Stimulated activated CD4-positive, alpha-beta T cell treated with anti-CD3 and anti-CD28 coated beads, TNF-alpha, amount 100 ng/mL, for 24 hours (primary cell): ENCODE data around the gene AGAP1.

Experiments
- DNase-seq, 3 experiments: peaks; one replicate each; pipeline ENCODE4 v3.0.0-alpha.2; 2020; ENCODE audit warnings: low read depth in 3 of 3

Gene AGAP1

DNA sequence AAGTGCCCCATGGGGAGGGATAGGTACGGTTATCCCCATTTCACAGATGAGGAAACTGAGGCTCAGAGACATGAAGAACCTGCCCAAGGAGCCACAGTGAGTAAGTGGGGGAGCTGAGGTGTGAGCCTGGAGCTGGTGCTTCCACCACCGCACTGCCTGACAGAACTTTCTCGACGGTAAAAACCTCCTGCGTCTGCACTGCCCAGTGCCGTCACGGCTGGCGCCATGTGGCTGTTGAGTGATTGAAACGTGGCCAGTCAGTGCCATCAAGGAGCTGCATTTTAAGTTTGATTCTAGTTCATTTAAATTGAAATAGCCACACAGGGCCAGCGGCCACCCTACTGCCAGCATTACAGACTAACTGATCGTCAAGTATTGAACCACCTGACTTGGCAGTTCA is 217.1 kb downstream of the AGAP1 start:
- no peak for DNase-seq

DNA sequence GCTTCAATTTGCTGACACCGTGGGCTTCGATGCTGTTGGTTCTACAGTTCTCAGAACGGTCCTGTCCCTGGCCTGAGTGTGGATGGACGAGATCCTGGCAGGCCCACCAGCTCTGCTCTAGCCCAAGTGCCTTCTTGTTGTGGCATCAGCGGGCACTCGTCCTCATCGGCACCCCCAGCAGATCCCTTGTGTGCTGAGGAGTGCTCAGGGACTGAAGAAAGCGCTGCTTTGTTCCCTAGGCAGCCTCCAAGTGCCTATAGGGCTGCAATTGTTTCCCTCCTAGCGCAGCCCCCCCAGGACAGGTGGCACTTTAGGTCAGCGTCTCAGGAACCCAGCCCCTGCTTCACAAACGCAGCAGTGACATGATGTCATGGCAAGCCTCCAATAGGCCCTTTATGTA is 217.7 kb downstream of the AGAP1 start:
- no peak for DNase-seq

DNA sequence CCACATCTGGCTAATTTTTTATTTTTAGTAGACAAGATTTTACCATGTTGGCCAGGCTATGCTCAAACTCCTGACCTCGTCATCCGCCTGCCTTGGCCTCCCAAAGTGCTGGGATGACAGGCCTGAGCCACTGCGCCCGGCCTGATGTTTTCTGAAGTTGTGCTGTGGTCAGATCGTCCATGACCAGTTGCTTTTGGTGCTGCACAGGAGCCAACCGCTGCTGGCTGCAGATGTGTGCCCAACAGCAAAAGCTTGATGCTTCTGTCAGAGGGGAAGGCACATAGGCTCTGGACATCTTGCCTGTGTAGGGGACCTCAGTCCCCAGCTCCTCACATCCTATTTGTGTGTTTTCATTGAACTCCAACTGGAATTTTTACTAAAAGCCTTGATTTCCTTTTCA is 218.3 kb downstream of the AGAP1 start:
- DNase-seq, result no peak

DNA sequence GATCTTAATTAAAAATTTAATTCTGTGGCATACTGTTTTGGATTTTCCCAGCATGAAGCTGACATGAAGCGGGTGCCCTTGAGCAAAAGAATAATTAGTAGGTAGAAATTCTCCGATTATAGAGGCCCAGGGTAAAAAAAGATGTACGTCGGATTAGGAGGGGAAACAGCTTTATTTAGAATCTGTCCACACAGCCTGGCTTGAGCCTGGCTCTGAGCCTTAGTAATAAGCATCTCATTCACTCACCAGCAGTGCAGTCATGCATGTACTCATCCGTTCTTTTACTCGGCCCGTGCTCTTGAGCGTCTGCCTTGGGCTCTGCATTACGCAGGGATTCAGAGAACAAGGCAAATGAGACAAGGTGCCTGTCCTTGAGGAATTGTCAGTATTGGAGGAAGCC is 219.3 kb downstream of the AGAP1 start:
- DNase-seq, result no peak

DNA sequence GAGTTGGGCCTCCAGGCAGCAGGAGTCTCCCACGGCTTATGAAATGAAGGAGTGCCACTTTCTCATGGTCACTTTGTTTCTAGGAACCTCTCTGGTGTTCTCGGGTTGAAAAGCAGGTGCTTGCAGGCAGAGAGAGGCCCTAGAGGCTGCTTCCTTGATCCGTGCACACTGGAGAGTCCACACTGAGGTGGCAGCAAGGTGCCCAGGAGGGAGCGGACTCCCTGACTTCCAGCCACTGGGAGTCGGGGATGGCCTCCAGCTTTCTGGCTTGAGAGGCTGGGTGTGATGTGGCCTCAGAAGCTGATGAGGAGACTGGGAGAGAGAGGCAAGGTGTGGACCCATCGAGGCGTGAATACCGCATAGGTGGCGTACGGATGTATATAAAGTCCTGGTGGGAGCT is 221.8 kb downstream of the AGAP1 start:
- no peak for DNase-seq

DNA sequence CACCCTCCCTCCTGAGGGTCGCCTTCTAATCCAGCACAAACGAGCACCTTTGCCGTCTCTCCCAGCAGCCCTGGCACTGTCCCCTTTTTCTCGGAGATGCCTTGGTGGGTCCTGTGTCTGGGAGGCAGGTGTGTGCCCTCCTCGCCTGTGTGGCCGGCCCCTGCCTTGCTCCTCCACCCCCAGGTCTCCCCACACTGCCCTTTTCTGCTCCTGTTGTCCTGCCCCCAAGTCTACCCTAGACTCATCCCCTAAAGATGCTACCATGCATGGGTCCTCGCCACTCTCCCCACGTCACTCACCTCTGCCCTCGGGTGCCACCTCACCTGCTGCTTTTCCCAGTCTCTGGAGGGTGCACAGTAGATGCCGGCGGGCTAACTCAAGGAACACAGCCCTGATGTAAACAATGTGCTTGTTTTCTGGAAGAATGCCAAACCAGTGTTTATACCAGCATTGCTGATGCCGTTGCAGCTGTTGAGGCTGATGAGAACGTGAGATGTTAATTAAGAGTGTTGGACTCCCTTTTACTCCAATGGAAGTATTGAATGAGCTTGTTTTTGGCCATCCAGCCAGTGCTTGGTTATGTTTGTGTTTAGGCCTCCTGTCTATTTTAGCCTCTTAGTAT is 223.1 kb downstream of the AGAP1 start:
- no peak for DNase-seq

DNA sequence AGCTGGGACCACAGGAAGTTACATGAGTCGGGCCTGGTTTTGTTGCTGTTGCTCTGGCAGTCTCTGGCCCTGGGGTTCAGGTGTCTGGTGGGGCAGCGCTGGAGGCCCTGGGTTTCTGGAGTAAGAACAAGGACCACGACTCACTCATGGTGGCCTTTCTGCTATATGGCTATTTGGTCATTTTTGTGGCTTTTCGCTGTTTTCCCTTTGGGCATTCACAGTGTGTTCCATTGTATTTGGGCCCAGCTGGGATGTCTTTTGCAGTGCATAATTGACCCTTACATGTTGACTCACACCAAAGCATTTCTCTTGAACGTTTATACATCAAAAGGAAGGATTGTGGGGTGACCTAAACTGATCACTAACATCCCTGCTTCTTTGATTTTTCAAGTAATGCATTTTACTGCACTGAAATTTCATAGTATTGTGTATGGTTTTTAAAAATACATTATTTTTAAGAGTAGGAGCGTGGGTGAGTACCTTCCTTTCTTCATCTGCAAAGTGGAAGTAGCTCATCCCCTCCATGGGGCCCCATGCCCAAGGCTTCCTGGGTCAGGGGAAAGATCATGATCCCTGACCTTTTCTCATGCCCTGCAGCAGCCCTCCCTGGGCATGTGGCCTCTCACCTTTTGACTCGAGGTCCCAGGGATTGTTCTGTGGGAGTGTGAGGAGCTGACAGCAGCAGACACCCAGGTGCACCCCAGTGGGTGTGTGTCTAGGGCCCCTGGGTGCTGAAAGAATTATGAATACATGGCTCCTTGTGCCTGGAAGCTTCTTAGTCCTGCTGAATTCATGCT is 225.5 kb downstream of the AGAP1 start:
- DNase-seq, result no peak

DNA sequence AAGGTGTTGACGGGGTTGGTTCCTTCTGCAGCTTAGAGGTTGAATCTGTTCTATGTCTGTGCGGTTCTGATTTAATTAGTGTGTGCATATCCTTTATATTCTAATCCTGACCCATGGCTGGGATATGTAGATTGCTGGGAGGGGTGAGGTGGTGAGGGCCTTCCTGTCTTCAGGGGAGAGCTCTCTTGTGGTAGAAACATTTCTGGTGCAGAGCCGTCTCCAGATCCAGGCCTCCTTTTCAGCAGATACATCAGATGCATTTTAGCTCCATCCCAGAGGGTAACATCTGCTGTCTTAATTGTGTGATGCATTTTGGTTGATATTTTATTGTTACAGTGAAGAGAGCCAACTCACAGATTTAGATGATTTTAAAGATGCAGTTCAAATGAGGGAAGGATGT is 227.8 kb downstream of the AGAP1 start:
- no peak for DNase-seq

DNA sequence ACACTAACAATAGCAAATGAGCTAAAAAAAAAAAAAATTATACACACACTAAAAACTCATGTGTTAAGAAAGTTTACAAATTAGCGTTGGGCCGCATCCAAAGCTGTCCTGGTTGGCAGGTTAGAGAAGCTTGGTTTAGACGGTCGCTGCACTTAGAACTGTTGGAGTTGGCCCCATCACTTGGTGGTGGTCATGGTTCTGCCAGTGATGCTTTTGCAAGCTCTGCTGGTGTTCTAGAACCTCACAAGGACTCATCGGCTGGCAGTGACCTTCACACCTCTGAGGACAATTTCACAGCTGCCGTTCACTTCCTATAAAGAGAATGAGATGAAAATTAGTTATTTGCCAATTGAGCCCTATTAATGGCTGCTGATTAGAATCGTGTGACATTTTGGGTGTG is 229.0 kb downstream of the AGAP1 start:
- no peak for DNase-seq

DNA sequence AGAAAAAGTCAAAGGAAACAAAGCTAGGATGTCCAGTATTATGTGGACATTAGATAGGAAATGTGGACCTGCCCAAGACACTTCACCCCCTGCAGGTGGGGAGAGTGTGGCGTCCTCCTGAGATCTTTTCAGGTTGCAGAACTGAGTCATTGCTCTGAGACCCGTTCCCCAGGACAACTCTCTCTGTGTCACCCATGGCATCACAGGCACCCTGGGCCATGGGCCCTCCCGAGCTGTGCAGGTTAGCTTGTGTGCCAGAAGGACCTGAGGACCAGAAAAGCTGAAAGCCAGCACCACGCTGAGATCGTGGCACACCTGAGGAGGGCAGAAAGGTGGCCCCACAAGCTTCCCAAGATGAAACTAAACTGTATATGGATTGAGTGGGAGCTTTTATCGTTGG is 229.5 kb downstream of the AGAP1 start:
- DNase-seq, result no peak

DNA sequence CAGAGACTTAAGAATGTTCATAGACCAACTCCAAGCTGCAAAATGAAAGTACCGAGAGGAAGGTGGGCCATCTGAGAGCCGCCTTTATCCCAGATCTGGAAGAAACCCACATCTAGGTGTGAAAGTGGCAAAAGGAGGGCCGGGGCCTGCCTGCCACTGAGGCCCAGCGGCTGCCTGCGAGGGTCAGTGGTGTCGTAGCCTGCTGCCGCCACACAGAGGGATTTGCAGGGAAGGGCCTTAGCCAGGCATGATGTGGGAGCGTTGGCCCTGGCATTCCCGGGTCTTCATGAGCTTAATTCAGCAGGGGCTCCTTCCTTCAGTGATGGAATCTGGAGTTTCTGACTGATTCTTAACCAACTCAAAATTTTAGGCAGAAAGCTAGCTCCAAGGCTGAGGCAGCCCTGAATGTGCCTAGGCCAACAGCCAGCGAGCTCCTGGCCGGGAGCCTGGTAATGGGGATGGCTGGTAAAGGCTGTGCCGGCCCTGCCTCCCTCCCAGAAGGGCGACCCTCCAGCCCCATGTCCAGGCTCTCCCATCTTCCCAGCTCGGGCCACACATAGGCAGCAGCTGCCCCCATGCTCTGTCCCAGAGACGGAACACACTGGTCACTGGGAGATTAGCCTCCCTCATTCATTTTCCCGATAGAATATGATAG is 230.1 kb downstream of the AGAP1 start:
- DNase-seq, result no peak

DNA sequence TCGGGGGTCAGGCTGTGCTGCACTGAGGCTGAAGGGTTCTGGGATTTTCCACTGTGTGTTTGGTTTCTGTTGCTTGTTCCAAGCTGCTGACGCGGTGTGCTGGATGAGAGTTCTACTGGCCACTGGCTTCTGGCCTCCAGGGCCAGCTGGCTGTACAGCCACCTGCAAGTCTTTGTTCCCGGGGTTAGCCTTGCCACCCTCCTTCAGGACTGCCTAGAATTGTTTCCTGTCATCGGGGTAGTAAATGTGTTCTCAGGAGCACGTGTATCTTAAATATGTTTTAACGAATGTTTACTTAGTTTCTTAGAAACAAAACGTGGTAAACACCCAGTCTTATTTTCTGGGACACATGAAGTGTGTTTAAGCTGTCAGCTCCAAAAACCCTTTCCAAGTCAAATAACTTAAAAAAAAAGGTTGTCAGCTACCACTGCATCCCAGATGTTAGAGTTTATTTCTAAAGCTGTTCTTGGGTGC is 231.2 kb downstream of the AGAP1 start:
- DNase-seq, result no peak

DNA sequence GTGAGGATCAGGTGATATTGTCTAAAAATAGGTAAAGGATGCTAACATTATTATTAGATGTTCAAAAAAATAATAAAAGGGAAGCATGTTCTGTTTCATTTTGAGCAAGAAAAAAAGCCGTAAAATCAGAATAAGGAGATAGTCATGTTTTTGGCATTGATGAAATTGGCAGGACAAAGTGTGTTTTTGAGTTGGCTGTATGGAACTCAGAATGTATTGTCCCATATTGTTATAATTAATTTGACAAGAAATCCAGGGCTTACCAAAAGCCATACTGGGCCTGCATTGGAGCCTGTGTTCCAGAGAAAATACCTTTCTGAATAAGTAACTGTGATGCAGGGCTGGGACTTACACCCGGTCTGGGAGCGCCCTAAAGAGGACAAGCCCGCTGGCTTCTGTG is 232.0 kb downstream of the AGAP1 start:
- no peak for DNase-seq

DNA sequence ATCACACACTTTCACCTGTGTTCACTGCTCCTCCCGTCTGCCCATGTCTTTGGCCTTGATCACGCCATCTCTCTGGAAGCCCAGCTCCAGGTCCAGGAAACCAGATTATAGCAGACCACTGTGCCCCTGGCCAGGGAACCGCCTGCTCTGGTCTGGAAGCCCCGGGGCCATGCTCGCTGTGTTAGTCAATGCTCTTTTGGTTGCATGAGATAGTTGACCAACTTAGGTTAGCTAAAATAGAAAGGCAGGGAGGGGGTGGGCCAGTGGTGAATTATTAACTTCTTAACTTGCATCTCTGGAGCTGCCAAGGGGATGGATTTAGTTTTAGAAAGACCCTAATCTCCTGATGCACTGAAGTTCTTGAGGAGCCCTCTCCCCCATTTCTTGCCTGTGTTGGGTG is 232.7 kb downstream of the AGAP1 start:
- no peak for DNase-seq

DNA sequence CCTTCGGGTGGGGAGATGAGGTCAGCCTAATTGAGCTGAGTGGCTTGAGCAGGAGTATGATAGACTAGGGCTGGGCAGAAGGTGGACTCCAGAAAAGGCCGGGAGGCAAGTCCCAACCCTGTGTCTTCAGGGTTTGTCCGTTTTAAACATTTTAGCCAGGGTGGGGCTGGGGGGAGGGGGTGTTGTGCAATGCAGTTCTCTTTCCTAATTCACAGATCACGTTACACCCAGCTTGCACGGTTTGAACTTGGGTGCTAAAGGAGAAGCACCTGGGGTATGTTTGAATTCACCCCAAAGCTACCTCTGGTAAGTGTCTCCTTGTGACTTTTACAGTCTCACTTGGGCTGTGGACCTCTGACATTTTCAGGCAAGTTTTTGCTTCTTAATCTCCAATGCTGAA is 233.3 kb downstream of the AGAP1 start:
- no peak for DNase-seq

DNA sequence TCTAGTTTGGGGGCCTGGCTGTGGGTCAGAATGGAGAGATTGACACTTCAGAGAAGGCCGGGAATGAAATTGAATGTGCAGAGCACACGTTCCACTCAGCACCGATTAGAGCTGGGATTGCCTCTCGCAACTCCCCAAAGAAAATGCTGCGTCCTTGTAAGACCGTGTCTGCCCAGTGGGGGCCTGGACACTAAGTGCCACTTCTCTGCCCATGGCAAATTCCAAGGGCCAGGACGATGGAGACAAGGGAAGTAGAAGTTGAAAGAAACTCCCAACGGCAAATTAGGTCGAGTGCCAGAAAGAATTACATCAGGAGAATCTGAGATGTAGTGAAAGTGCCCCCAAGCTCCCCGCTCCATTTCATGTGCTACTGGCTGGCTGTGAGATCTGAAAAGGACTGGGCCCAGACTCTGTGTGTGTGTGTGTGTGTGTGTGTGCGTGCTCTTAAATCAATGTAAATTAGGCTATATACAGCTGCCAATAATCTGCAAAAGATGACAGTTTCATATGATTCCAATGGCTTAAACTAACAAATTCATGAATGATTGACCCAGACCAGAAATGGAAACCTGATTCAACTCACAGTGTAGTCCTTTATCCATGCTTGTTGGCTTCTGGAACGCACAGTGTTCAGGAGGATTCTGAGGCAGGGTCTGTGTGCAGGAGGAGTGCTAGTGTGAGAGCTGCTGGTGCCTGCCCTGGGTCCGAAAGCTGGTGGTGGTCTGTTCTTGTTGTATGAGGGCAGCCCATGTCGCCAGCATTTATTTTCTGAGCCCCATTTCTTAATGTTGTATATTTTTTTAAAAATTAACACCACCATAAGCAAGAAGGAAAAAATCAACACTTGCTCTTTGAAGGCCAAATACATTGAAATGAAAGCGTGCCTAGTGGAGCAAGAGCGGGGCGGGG is 234.3 kb downstream of the AGAP1 start:
- no peak for DNase-seq

DNA sequence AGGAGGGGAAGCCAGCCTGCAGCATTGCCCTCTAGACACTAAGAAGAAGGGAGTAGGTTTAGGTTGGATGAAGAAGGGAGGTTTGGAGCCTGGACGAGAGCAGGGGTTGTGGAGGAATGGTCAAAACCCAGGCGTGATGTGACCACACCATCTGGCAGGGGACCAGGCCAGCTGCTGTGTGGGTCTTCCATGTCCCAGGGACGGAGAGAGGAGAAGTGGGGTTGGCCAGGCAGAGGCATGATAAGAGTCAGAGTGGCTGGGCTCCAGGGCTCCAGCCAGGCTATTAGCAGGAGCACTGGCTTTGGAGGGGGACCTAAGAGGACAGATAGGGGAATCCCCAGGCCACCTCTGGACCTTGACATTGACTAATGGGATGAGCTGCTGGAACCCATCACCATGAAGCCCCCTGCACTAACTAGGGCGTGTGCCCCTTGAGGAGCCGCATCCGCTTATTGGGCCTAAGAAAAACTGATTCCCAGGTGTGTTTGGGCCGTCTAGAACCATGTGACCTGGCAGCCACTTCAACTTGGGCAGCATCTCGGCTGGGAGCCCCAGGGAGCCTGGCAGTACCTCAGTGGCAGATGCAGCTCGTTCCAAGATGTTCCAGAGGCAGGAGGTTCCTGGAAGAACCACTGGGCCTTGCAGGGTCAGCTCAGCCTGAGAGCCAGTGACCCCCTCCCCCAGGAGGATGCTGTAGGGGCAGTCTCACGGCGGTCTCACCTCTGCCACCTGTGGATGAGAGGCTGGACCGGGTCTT is 235.1 kb downstream of the AGAP1 start:
- DNase-seq, result no peak

DNA sequence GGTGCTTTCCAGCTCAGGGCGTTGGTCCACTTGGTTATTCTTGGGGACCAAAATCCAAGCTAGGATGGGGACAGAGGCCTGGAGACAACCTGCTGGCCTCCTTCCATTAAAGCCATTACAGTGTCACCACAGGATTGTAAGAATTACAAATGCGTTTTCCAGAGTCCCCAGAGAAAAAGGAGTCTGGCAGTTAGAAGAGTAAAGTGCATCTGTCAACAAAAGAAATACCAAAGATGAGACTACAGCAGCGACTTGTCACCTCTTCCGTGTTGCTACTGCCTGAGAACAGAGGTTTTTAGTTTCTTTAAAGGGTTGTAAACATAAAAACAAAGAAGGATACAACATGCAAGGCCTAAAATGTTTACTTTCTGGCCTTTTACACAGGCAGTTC is 235.7 kb downstream of the AGAP1 start:
- DNase-seq, result no peak

DNA sequence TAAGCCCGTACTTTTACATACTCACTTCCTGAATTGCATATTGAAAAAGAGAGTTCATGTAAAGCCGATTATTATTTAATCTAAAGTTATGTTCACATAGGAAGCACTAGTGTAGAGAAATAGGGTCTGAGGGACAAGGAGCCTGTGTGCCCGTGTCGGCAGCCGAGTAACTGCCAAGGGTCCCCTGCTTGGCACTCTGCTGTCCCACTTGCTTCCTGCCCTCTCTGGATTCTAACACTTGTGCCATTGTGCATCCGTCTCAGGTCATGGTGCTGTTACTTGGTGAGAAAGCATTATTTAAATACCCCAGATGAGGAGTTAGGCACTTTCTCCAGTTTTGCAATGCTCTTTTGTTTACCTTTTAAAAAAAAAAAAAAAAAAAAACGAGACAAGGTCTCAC is 236.3 kb downstream of the AGAP1 start:
- no peak for DNase-seq

DNA sequence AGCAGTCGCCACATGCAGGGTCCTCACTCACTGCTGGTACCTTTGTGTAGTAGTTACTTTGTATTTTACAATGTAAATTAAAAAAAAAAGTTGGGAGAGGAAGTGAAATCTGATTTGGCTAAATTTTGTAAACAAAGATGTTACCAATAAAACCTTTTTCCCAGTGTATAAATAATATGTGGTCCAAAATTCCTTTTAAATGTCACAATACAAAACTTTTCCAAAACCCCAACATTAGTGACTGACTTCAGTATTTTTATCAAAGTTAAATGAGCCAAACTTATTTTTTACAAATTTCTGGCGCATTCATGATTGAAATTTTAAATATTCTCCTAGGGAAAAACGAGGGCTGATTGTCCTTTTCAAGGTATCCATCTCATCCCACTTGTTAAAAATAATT is 239.9 kb downstream of the AGAP1 start:
- no peak for DNase-seq

DNA sequence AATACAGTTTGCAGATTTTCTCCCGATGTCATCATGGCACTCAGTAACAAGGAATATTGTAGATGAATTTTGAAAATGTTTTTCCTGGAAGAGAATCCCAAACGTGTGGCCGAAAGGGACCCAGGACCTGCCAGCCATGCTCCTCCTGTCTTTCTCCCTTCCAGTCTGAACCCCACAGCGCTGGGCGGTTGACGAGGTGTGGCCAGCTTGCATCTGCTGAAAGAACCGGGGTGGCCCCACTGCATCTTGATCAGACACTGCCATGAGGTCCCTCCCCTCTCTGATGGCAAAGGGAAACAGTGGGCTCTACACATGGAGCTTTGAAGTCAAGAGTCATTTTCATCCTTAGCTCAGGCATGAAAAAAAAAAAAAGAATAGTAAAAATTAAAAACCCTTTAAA is 240.3 kb downstream of the AGAP1 start:
- DNase-seq, result no peak
